IMR-90 (cell line): Measurements from ENCODE around the gene TROAP. TPM values are rescaled to one million over a fixed set of nuclear protein-coding genes. Genes with fewer than 3 reads are reported as not detected.

Experiments used
- ATAC-seq: fragments of 200-7000 bp; cut with Tn5 transposase; 2 replicates; pipeline ENCODE4 v1.9.1; 2020; ENCODE audit warnings: low read depth, mild to moderate bottlenecking, moderate library complexity
- BruUV-seq: library from RNA; stranded (reverse); fragments of 400-500 nt; replicated peaks from 2 replicates; lab custom pipeline; 2021; lab: Mats Ljungman, UMichigan
- CTCF ChIA-PET: fragments of 300-600 bp; formaldehyde crosslinking; extraction: SDS; loops from one replicate; lab custom pipeline; 2021; ENCODE audit warnings: antibody characterized with exemption; lab: Yijun Ruan, JAX
- POLR2A ChIA-PET: fragments of 300-600 bp; sonication (Branson Sonifier 250); formaldehyde crosslinking; loops from one replicate; lab custom pipeline; 2022; ENCODE audit warnings: antibody characterized with exemption; ENCODE audit not compliant: unreplicated experiment; lab: Charles Lee
- DNase-seq: peaks from one replicate; pipeline ENCODE4 v3.0.0; 2013
- H2AFZ ChIP-seq: replicated peaks from 2 replicates; pipeline ENCODE3; 2013; ENCODE audit warnings: low read length, mild to moderate bottlenecking; ENCODE audit not compliant: poor library complexity
- H2AK5ac ChIP-seq: 2 replicates; pipeline ENCODE4 v1.6.1; 2013; ENCODE audit warnings: low read depth, low read length, inconsistent platforms
- H2AK9ac ChIP-seq: replicated peaks from 2 replicates; pipeline ENCODE3; 2013; ENCODE audit warnings: mild to moderate bottlenecking, low read depth, low read length, moderate library complexity; ENCODE audit not compliant: poor library complexity
- H2BK120ac ChIP-seq: 2 replicates; pipeline ENCODE4 v1.6.1; 2013; ENCODE audit warnings: low read depth, low read length, inconsistent platforms
- H2BK15ac ChIP-seq: 3 replicates; pipeline ENCODE4 v1.6.1; 2013; ENCODE audit warnings: low read depth, low read length, inconsistent platforms
- H2BK20ac ChIP-seq: 2 replicates; pipeline ENCODE4 v1.6.1; 2013; ENCODE audit warnings: low read depth, mild to moderate bottlenecking, inconsistent platforms, low read length, moderate library complexity
- H2BK5ac ChIP-seq: 2 replicates; pipeline ENCODE4 v1.6.1; 2013; ENCODE audit warnings: mild to moderate bottlenecking, low read depth, low read length, inconsistent platforms; ENCODE audit not compliant: poor library complexity, severe bottlenecking
- H3K14ac ChIP-seq: replicated peaks from 2 replicates; pipeline ENCODE4 v1.6.1; 2013; ENCODE audit warnings: low read depth, low read length, inconsistent platforms
- H3K18ac ChIP-seq: 2 replicates; pipeline ENCODE4 v1.6.1; 2013; ENCODE audit warnings: low read depth, low read length, control low read depth
- H3K23ac ChIP-seq: 2 replicates; pipeline ENCODE4 v1.6.1; 2013; ENCODE audit warnings: low read depth, low read length, inconsistent platforms
- H3K27ac ChIP-seq: 2 replicates; pipeline ENCODE4 v1.5.1; 2013; ENCODE audit warnings: mild to moderate bottlenecking, control low read depth, low read length; ENCODE audit not compliant: insufficient read depth
- H3K27me3 ChIP-seq: 2 replicates; pipeline ENCODE4 v1.6.1; 2013; ENCODE audit warnings: low read length; ENCODE audit not compliant: control insufficient read depth, insufficient read depth
- H3K36me3 ChIP-seq: 2 replicates; pipeline ENCODE4 v1.6.1; 2013; ENCODE audit warnings: low read length, mixed read lengths; ENCODE audit not compliant: control insufficient read depth, insufficient read depth
- H3K4ac ChIP-seq: 2 replicates; pipeline ENCODE4 v1.6.1; 2013; ENCODE audit warnings: low read depth, low read length, inconsistent platforms
- H3K4me1 ChIP-seq: 2 replicates; pipeline ENCODE4 v1.6.1; 2013; ENCODE audit warnings: low read length, mixed read lengths; ENCODE audit not compliant: control insufficient read depth, insufficient read depth
- H3K4me2 ChIP-seq: 2 replicates; pipeline ENCODE4 v1.6.1; 2013; ENCODE audit warnings: low read depth, mild to moderate bottlenecking, control low read depth, low read length, moderate library complexity
- H3K4me3 ChIP-seq: 2 replicates; pipeline ENCODE4 v1.5.1; 2013; ENCODE audit warnings: low read depth, mild to moderate bottlenecking, control low read depth, low read length, moderate library complexity; ENCODE audit not compliant: insufficient read depth
- H3K56ac ChIP-seq: 2 replicates; pipeline ENCODE4 v1.6.1; 2013; ENCODE audit warnings: low read length, inconsistent platforms; ENCODE audit not compliant: insufficient read depth; ENCODE audit errors: extremely low read depth
- H3K79me1 ChIP-seq, 2 experiments: 2 replicates each; pipeline ENCODE4 v1.6.1; 2013; ENCODE audit warnings: low read length in 2 of 2, inconsistent platforms in 1 of 2, low read depth in 1 of 2
- H3K9ac ChIP-seq: 2 replicates; pipeline ENCODE4 v1.6.1; 2013; ENCODE audit warnings: low read depth, low read length, control low read depth
- H3K9me1 ChIP-seq: 2 replicates; pipeline ENCODE4 v1.6.1; 2013; ENCODE audit warnings: low read length, inconsistent platforms; ENCODE audit not compliant: insufficient read depth
- H3K9me3 ChIP-seq: 2 replicates; pipeline ENCODE4 v1.6.1; 2013; ENCODE audit warnings: low read length; ENCODE audit not compliant: control insufficient read depth, insufficient read depth
- H4K20me1 ChIP-seq: 2 replicates; pipeline ENCODE4 v1.6.1; 2013; ENCODE audit warnings: low read length, inconsistent platforms; ENCODE audit not compliant: insufficient read depth
- H4K5ac ChIP-seq: 2 replicates; pipeline ENCODE4 v1.6.1; 2013; ENCODE audit warnings: mild to moderate bottlenecking, low read depth, low read length, control low read depth
- H4K8ac ChIP-seq, 2 experiments: 2 replicates each; pipeline ENCODE4 v1.6.1; 2013; ENCODE audit warnings: low read depth in 2 of 2, low read length in 2 of 2, control low read depth in 1 of 2, inconsistent platforms in 1 of 2
- H4K91ac ChIP-seq: 2 replicates; pipeline ENCODE4 v1.6.1; 2013; ENCODE audit warnings: low read depth, low read length, inconsistent platforms; ENCODE audit not compliant: insufficient read depth
- BHLHE40 ChIP-seq: fragments of 150-350 bp; IDR thresholded peaks from 2 replicates; pipeline ENCODE4 v1.6.1; 2016; ENCODE audit warnings: mild to moderate bottlenecking, low read depth, low read length
- CEBPB ChIP-seq: IDR thresholded peaks from 2 replicates; pipeline ENCODE4 v1.6.1; 2012; ENCODE audit warnings: low read depth, low read length, improper control_type of control experiment
- CHD1 ChIP-seq: IDR thresholded peaks from 2 replicates; pipeline ENCODE4 v1.6.1; 2012; ENCODE audit warnings: low read depth, low read length, improper control_type of control experiment
- CTCF ChIP-seq: conservative IDR thresholded peaks from 2 replicates; pipeline ENCODE4 v1.5.1; 2012; ENCODE audit warnings: mild to moderate bottlenecking, low read depth, low read length, improper control_type of control experiment
- MAZ ChIP-seq: IDR thresholded peaks from 2 replicates; pipeline ENCODE4 v1.6.1; 2012; ENCODE audit warnings: low read depth, mild to moderate bottlenecking, low read length, improper control_type of control experiment, moderate library complexity, borderline replicate concordance
- MXI1 ChIP-seq: IDR thresholded peaks from 2 replicates; pipeline ENCODE4 v1.6.1; 2012; ENCODE audit warnings: low read depth, mild to moderate bottlenecking, low read length, moderate library complexity, borderline replicate concordance
- NFE2L2 ChIP-seq: fragments of 150-350 bp; IDR thresholded peaks from 2 replicates; pipeline ENCODE4 v1.6.1; 2016; ENCODE audit warnings: low read depth, mild to moderate bottlenecking, low read length
- POLR2A ChIP-seq: IDR thresholded peaks from 2 replicates; pipeline ENCODE4 v1.6.1; 2012; ENCODE audit warnings: mild to moderate bottlenecking, low read depth, low read length
- RCOR1 ChIP-seq: IDR thresholded peaks from 2 replicates; pipeline ENCODE4 v1.6.1; 2012; ENCODE audit warnings: mild to moderate bottlenecking, low read length, improper control_type of control experiment; ENCODE audit not compliant: insufficient replicate concordance
- RFX5 ChIP-seq: IDR thresholded peaks from 2 replicates; pipeline ENCODE4 v1.8.0; 2012; ENCODE audit warnings: low read depth, mild to moderate bottlenecking, low read length, moderate library complexity
- SMC3 ChIP-seq: fragments of 150-350 bp; IDR thresholded peaks from 2 replicates; pipeline ENCODE4 v1.6.1; 2016; ENCODE audit warnings: low read depth, mild to moderate bottlenecking, antibody characterized with exemption, low read length, moderate library complexity
- WGBS, 2 experiments: methylation state at CpG; one replicate each; pipeline versions ENCODE4 v1.1.5 to v1.1.7; 2013; ENCODE audit warnings: missing lambda C conversion rate in 2 of 2; ENCODE audit not compliant: insufficient read length in 1 of 2; ENCODE audit errors: extremely low coverage in 2 of 2; 5-methylcytosine and 5-hydroxymethylcytosine counted together
- dilution Hi-C: fragments of 300-500 bp; cut with HindIII; formaldehyde crosslinking; loops from one replicate; pipeline ENCODE4 v1.14.3; 2018; ENCODE audit warnings: low sequenced_read_pairs; ENCODE audit not compliant: unreplicated experiment
- in situ Hi-C: fragments of 300-500 bp; cut with MboI; formaldehyde crosslinking; loops from 3 replicates; pipeline ENCODE4 v1.14.3; 2019; ENCODE audit warnings: low sequenced_read_pairs, inconsistent platforms, mixed read lengths
- intact Hi-C: fragments of 100-400 bp; cut with micrococcal nuclease; formaldehyde crosslinking; loops from 2 replicates; pipeline ENCODE4 v1.10.0; 2022
- polyA plus RNA-seq, 3 experiments: library from polyadenylated mRNA; depleted of rRNA; stranded (reverse); fragments of >200 nt; gene quantifications; 2 replicates each; pipeline ENCODE4 v1.2.3, GENCODE V29; 2012; ENCODE audit warnings: low replicate concordance in 1 of 3
- total RNA-seq: library from RNA; depleted of rRNA; stranded (reverse); fragments of >200 nt; gene quantifications from 2 replicates; pipeline ENCODE4 v1.2.3, GENCODE V29; 2012
- TF ChIP-seq, protein P1 (sequence below): fragments of 150-350 bp; IDR thresholded peaks from 2 replicates; pipeline ENCODE4 v1.6.1; 2017; ENCODE audit warnings: mild to moderate bottlenecking, antibody characterized with exemption, low read length, low read depth

TROAP gene
- total and polyA plus RNA-seq, 2 of the 4 experiments (the other 2 are of a cell fraction) = 21.5 to 29.3 TPM

GRCh38 chr12:49349266-49349665 lies 26.2 kb downstream of the TROAP start:
- Histone ChIP-seq H2BK5ac (no peak overlapping the region), H2BK20ac (no peak overlapping the region), H3K36me3 (no peaks in the 10 kb centered on the region), H3K23ac (no peak overlapping the region), H3K14ac (no peak overlapping the region), H3K9me1 (peaks cover 3% of the 10 kb centered on the region; the same call in 1 of the 2 replicates), H3K4me2 (no peak overlapping the region), H2AFZ (no peak overlapping the region), H2AK9ac (peak overlapping the region; percentile 7), H3K56ac (no peak overlapping the region), H3K9ac (no peak overlapping the region), H2BK120ac (no peak overlapping the region), H2AK5ac (no peak overlapping the region), H4K20me1 (no peaks in the 10 kb centered on the region), H3K79me1 (peaks cover 5 to 17% of the 10 kb centered on the region in 2 experiments; a peak in 2 of 4 replicates), H3K4me3 (no peak overlapping the region), H3K4me1 (peaks cover 16% of the 10 kb centered on the region), H4K91ac (no peak overlapping the region), H3K9me3 (no peaks in the 10 kb centered on the region), H4K5ac (no peak overlapping the region), H3K4ac (no peak overlapping the region), H4K8ac (no peak overlapping the region), H3K27me3 (peaks cover 28% of the 10 kb centered on the region), H3K18ac (no peak overlapping the region), H2BK15ac (no peak overlapping the region), H3K27ac (no peak overlapping the region)
- in situ Hi-C loops = no loop called here
- BruUV-seq = no TSS peak
- no peak for TF ChIP-seq CEBPB
- no peak for TF ChIP-seq RCOR1
- TF ChIP-seq BHLHE40 = no peak
- TF ChIP-seq, protein P1, sequence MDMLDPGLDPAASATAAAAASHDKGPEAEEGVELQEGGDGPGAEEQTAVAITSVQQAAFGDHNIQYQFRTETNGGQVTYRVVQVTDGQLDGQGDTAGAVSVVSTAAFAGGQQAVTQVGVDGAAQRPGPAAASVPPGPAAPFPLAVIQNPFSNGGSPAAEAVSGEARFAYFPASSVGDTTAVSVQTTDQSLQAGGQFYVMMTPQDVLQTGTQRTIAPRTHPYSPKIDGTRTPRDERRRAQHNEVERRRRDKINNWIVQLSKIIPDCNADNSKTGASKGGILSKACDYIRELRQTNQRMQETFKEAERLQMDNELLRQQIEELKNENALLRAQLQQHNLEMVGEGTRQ = no peak
- no peak for TF ChIP-seq NFE2L2
- no peak for TF ChIP-seq POLR2A
- TF ChIP-seq CTCF = no peak
- TF ChIP-seq MAZ = no peak
- TF ChIP-seq CHD1 = no peak
- TF ChIP-seq SMC3 = no peak
- TF ChIP-seq RFX5 = no peak
- TF ChIP-seq MXI1 = no peak
- POLR2A ChIA-PET = no interaction called here
- dilution Hi-C loops = no loop called here
- CTCF ChIA-PET = interaction anchor here (0.6 to 2.0 kb wide), 3 partner anchors 9 to 165 kb away, joined by 5 to 6 read pairs (median 5); no protein-coding TSS in a partner anchor
- 98% methylated on average over 7 of the region's 11 CpGs; no CpG with 5 or more reads in 1 of the 2 experiments for WGBS, 2 experiments
- DNase-seq (no peak), ATAC-seq (no peak)
- intact Hi-C loops = no loop called here
